Measurements from ENCODE around the gene SSBP4. TPM values are rescaled to one million over a fixed set of nuclear protein-coding genes. Genes with fewer than 3 reads are reported as not detected.

The SSBP4 gene
- total RNA-seq, 1 donor = 77.8 TPM

GRCh38 chr19:18435178-18435841, 16.1 kb downstream of the SSBP4 start:
- TF ChIP-seq CTCF (IDR thresholded peaks at IDR 0.05; ENCODE audit: extremely low read depth, low read depth, low read length) = no peak

GRCh38 chr19:18435842-18436670, 16.9 kb downstream of the SSBP4 start:
- no peak overlapping the region for H3K27ac ChIP-seq (ENCODE audit: low read depth, low read length)

More at GRCh38 chr19:18435178-18435841, 16.1 kb downstream of the SSBP4 start:
- peaks cover 22% of the 10 kb centered on the region for H3K4me1 ChIP-seq (ENCODE audit: insufficient read depth, low read length)
- no peak overlapping the region for H3K27ac ChIP-seq (ENCODE audit: low read depth, low read length)
- H3K4me3 ChIP-seq (ENCODE audit: insufficient read depth, low read length) = no peak overlapping the region
- H2AFZ ChIP-seq (ENCODE audit: low read length) = no peak overlapping the region
- no peaks in the 10 kb centered on the region for H3K9me3 ChIP-seq (ENCODE audit: low read depth, low read length)
- no peak overlapping the region for H3K4me2 ChIP-seq (ENCODE audit: insufficient read depth, low read length)
- peaks cover 19% of the 10 kb centered on the region for H4K20me1 ChIP-seq (ENCODE audit: insufficient read depth, low read length)
- peak; percentile 91 for DNase-seq (ENCODE audit: insufficient read length, low spot score, missing footprints)
- no peaks in the 10 kb centered on the region for H3K27me3 ChIP-seq (ENCODE audit: insufficient read depth, low read length)
- H3K79me2 ChIP-seq (ENCODE audit: insufficient read depth, low read length) = no peaks in the 10 kb centered on the region
- peaks cover 14% of the 10 kb centered on the region for H3K36me3 ChIP-seq (ENCODE audit: insufficient read depth, low read length)

GRCh38 chr19:18436671-18437490, 17.7 kb downstream of the SSBP4 start:
- Histone ChIP-seq H3K4me2 (ENCODE audit: insufficient read depth, low read length) (peak overlapping the region; percentile 77), H3K27ac (ENCODE audit: low read depth, low read length) (no peak overlapping the region), H3K79me2 (ENCODE audit: insufficient read depth, low read length) (no peaks in the 10 kb centered on the region), H3K36me3 (ENCODE audit: insufficient read depth, low read length) (peaks cover 11% of the 10 kb centered on the region), H4K20me1 (ENCODE audit: insufficient read depth, low read length) (peaks cover 27% of the 10 kb centered on the region), H2AFZ (ENCODE audit: low read length) (no peak overlapping the region), H3K4me3 (ENCODE audit: insufficient read depth, low read length) (peak overlapping the region; percentile 68), H3K4me1 (ENCODE audit: insufficient read depth, low read length) (peaks cover 22% of the 10 kb centered on the region), H3K27me3 (ENCODE audit: insufficient read depth, low read length) (no peaks in the 10 kb centered on the region), H3K9me3 (ENCODE audit: low read depth, low read length) (no peaks in the 10 kb centered on the region)
- TF ChIP-seq CTCF (IDR thresholded peaks at IDR 0.05; ENCODE audit: extremely low read depth, low read depth, low read length) = no peak
- peak; percentile 99 for DNase-seq (ENCODE audit: insufficient read length, low spot score, missing footprints)

More at GRCh38 chr19:18435842-18436670, 16.9 kb downstream of the SSBP4 start:
- Histone ChIP-seq H3K4me1 (ENCODE audit: insufficient read depth, low read length) (peaks cover 22% of the 10 kb centered on the region), H3K79me2 (ENCODE audit: insufficient read depth, low read length) (no peaks in the 10 kb centered on the region), H3K27me3 (ENCODE audit: insufficient read depth, low read length) (no peaks in the 10 kb centered on the region), H3K9me3 (ENCODE audit: low read depth, low read length) (no peaks in the 10 kb centered on the region), H2AFZ (ENCODE audit: low read length) (no peak overlapping the region), H3K4me2 (ENCODE audit: insufficient read depth, low read length) (peak overlapping the region; percentile 77), H4K20me1 (ENCODE audit: insufficient read depth, low read length) (peaks cover 23% of the 10 kb centered on the region), H3K36me3 (ENCODE audit: insufficient read depth, low read length) (peaks cover 11% of the 10 kb centered on the region), H3K4me3 (ENCODE audit: insufficient read depth, low read length) (no peak overlapping the region)
- TF ChIP-seq CTCF (IDR thresholded peaks at IDR 0.05; ENCODE audit: extremely low read depth, low read depth, low read length) = no peak
- DNase-seq (ENCODE audit: insufficient read length, low spot score, missing footprints) = peak; percentile 88
